Measurements from ENCODE around the gene HLA-C. TPM values are rescaled to one million over a fixed set of nuclear protein-coding genes. Genes with fewer than 3 reads are reported as not detected.
A peak's percentile ranks its signal among the peaks of the same experiment; 100 is the strongest.
"Not testable (repeated sequence)": the region's sequence is repeated elsewhere in the genome, so short reads cannot be mapped to it uniquely, and the experiment has no call there.

HLA-C gene
- total and polyA plus RNA-seq, 8 donors, result 92.7 to 500 (median 215) TPM

- TF ChIP-seq EP300 (IDR thresholded peaks at IDR 0.05) (no peak), CTCF (IDR thresholded peaks at IDR 0.05) (no peak), POLR2AphosphoS5 (IDR thresholded peaks at IDR 0.05) (peak in 1 of 3 donors; percentile 65), POLR2A (IDR thresholded peaks at IDR 0.05) (no peak)
- peak in 1 of 2 donors; percentile 71 for DNase-seq
- Histone ChIP-seq H3K9me3 (peaks cover 0 to 12% (median 3%) of the 10 kb centered on the region in 4 donors), H3K36me3 (no peaks in the 10 kb centered on the region), H3K4me3 (no peak overlapping the region), H3K4me1 (no peaks in the 10 kb centered on the region), H3K27ac (no peak overlapping the region), H3K27me3 (no peaks in the 10 kb centered on the region)
- intact Hi-C loops (cut with DNase I; ENCODE audit: low total_unique reads), result no loop called here
- WGBS, 5 donors, result 29 to 63% (median 38%) methylated on average over 2 of the region's 2 CpGs
Measured at GRCh38 chr6:31246051-31246521, 25.8 kb downstream of the HLA-C start.

GRCh38 chr6:31243508-31243907 lies 28.4 kb downstream of the HLA-C start:
- Histone ChIP-seq H3K27me3 (no peaks in the 10 kb centered on the region), H3K27ac (no peak overlapping the region), H3K9me3 (peaks cover 0 to 7% (median 3%) of the 10 kb centered on the region in 4 donors), H3K36me3 (no peaks in the 10 kb centered on the region), H3K4me1 (no peaks in the 10 kb centered on the region), H3K4me3 (no peak overlapping the region)
- no peak for DNase-seq
- WGBS, 5 donors, result 48 to 92% (median 90%) methylated on average over 1 to 2 of the region's 5 CpGs
- TF ChIP-seq POLR2AphosphoS5 (IDR thresholded peaks at IDR 0.05) (no peak), EP300 (IDR thresholded peaks at IDR 0.05) (no peak), CTCF (IDR thresholded peaks at IDR 0.05) (no peak), POLR2A (IDR thresholded peaks at IDR 0.05) (no peak)
- intact Hi-C loops (cut with DNase I; ENCODE audit: low total_unique reads), result no loop called here

GRCh38 chr6:31239854-31240253 lies 32.0 kb downstream of the HLA-C start:
- intact Hi-C loops (cut with DNase I; ENCODE audit: low total_unique reads), result no loop called here
- H3K27me3 ChIP-seq, result no peaks in the 10 kb centered on the region

GRCh38 chr6:31234101-31234500 lies 37.8 kb downstream of the HLA-C start:
- intact Hi-C loops (cut with DNase I; ENCODE audit: low total_unique reads); H3K4me3 ChIP-seq; DNase-seq; H3K9me3 ChIP-seq; H3K27me3 ChIP-seq; H3K36me3 ChIP-seq: not testable (repeated sequence)
- 19 to 38% (median 24%) methylated on average over 4 of the region's 4 CpGs for WGBS, 5 donors
- peaks cover 0 to 11% (median 9%) of the 10 kb centered on the region in 4 donors for H3K4me1 ChIP-seq
- H3K27ac ChIP-seq, result peak overlapping the region in 1 of 5 donors; percentile 20

More at GRCh38 chr6:31239854-31240253, 32.0 kb downstream of the HLA-C start:
- DNase-seq, result no peak
- TF ChIP-seq POLR2AphosphoS5 (IDR thresholded peaks at IDR 0.05) (no peak), EP300 (IDR thresholded peaks at IDR 0.05) (no peak), POLR2A (IDR thresholded peaks at IDR 0.05) (no peak), CTCF (IDR thresholded peaks at IDR 0.05) (no peak)
- Histone ChIP-seq H3K4me3 (no peak overlapping the region), H3K36me3 (no peaks in the 10 kb centered on the region), H3K27ac (no peak overlapping the region), H3K9me3 (no peaks in the 10 kb centered on the region), H3K4me1 (no peaks in the 10 kb centered on the region)
- WGBS, 5 donors, result 22 to 47% (median 35%) methylated on average over 3 of the region's 3 CpGs

GRCh38 chr6:31228476-31228875 lies 43.4 kb downstream of the HLA-C start:
- Histone ChIP-seq H3K4me3 (no peak overlapping the region), H3K27ac (no peak overlapping the region), H3K4me1 (peaks cover 0 to 12% (median 0%) of the 10 kb centered on the region in 4 donors), H3K27me3 (no peaks in the 10 kb centered on the region), H3K36me3 (no peaks in the 10 kb centered on the region), H3K9me3 (no peaks in the 10 kb centered on the region)
- no peak for TF ChIP-seq EP300 (IDR thresholded peaks at IDR 0.05)
- no peak for TF ChIP-seq POLR2A (IDR thresholded peaks at IDR 0.05)
- TF ChIP-seq CTCF (IDR thresholded peaks at IDR 0.05), result no peak
- no peak for TF ChIP-seq POLR2AphosphoS5 (IDR thresholded peaks at IDR 0.05)
- 24 to 53% (median 49%) methylated on average over 6 of the region's 6 CpGs for WGBS, 5 donors
- no peak for DNase-seq
- intact Hi-C loops (cut with DNase I; ENCODE audit: low total_unique reads), result no loop called here
